C4-2B (cell line): Measurements from ENCODE around the gene EPS8L1.

Source experiments
- CTCF ChIP-seq: fragments of 450-650 bp; conservative IDR thresholded peaks from 2 replicates; pipeline ENCODE4 v1.5.1; 2017; ENCODE audit warnings: mild to moderate bottlenecking
- ZFX ChIP-seq: fragments of 450-650 bp; IDR thresholded peaks from 2 replicates; pipeline ENCODE4 v1.6.1; 2017

- TF ChIP-seq CTCF (no peak), ZFX (no peak)
Measured at GRCh38 chr19:55115446-55116065, 39.9 kb downstream of the EPS8L1 start.
